Tibial nerve (tissue), 4 donors: ENCODE measurements around the gene ZNF747.

Source experiments
- CTCF ChIP-seq, 5 experiments: fragments of 200-600 bp in 3 of 5; fragments of 450-650 bp in 2 of 5; sonication (generic) in 3 of 5; IDR thresholded peaks; one replicate each; pipeline ENCODE4 v1.5.1; 2016 to 2019; ENCODE audit warnings: antibody characterized with exemption in 5 of 5, mild to moderate bottlenecking in 3 of 5, moderate library complexity in 2 of 5
- EP300 ChIP-seq, 2 donors: sonication (generic); formaldehyde crosslinking; IDR thresholded peaks; one replicate each; pipeline ENCODE4 v1.6.1; 2017; ENCODE audit warnings: antibody characterized with exemption in 2 of 2, mild to moderate bottlenecking in 1 of 2
- POLR2A ChIP-seq, 2 donors: fragments of 450-650 bp; IDR thresholded peaks; one replicate each; pipeline ENCODE4 v1.6.1; 2017; ENCODE audit warnings: antibody characterized with exemption in 2 of 2, mild to moderate bottlenecking in 2 of 2, moderate library complexity in 2 of 2

- no peak for TF ChIP-seq CTCF (IDR thresholded peaks at IDR 0.05)
- TF ChIP-seq POLR2A (IDR thresholded peaks at IDR 0.05) = no peak
- TF ChIP-seq EP300 (IDR thresholded peaks at IDR 0.05) = no peak
Observed at GRCh38 chr16:30569746-30570635, 35.3 kb upstream of the ZNF747 start.
